ENCODE data around the gene PILRA.
"Not testable (repeated sequence)": the region's sequence is repeated elsewhere in the genome, so short reads cannot be mapped to it uniquely, and the experiment has no call there.

Gene PILRA

DNA sequence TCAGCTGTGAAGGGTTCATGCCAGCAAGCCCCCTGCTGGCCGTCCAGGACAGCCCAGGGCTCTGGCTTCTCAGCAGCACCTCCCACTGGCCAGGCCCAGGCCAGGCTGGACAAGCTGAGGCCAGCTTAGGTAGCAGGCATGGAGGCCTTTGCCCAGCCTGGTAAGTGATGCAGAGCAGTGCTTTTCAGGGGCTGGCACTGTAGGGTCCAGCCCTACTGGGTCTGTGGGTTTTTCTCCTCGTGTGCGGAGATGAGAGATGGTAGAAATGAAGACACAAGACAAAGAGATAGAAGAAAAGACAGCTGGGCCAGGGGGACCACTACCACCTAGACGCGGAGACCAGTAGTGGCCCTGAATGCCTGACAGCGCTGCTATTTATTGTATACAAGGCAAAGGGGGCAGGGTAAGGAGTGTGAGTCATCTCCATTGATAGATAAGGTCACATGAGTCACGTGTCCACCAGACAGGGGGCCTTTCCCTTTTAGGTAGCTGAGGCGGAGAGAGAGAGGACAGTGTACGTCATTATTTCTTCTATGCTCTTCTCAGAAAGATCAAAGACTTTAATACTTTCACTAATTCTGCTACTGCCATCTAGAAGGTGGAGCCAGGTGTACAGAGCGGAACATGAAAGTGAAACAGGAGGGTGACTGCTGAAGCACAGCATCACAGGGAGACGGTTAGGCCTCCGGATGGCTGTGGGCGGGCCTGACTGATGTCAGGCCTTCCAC lies 28.6 kb upstream of the PILRA start:
- H3K9me3 ChIP-seq (ENCODE audit: control insufficient read depth in 1 of 2, low read length in 2 of 2); H3K4me3 ChIP-seq (ENCODE audit: low read depth in 1 of 2, low read length in 2 of 2); H3K9ac ChIP-seq (ENCODE audit: low read depth in 1 of 2, low read length in 2 of 2); H3K27me3 ChIP-seq (ENCODE audit: control insufficient read depth in 1 of 2, insufficient read depth in 2 of 2, low read length in 2 of 2); H3K4me1 ChIP-seq (ENCODE audit: control insufficient read depth in 1 of 2, insufficient read depth in 2 of 2, low read length in 2 of 2): not testable (repeated sequence)
- peaks cover 22 to 44% of the 10 kb centered on the region in 2 donors for H3K36me3 ChIP-seq (ENCODE audit: control insufficient read depth in 1 of 2, insufficient read depth in 2 of 2, low read length in 2 of 2)
- peak overlapping the region; percentile 7 for H3K27ac ChIP-seq (ENCODE audit: low read depth, low read length)

DNA sequence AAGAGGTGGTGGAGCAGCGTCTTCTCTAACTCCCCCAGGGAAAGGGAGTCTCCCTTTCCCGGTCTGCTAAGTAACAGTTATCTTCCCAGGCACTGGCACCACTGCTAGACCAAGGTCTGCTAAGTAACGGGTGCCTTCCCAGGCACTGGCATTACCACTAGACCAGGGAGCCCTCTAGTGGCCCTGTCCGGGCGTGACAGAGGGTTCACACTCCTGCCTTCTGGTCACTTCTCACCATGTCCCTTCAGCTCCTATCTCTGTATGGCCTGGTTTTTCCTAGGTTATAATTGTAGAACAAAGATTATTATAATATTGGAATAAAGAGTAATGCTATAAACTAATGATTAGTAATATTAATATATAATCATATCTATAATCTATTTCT lies 28.0 kb upstream of the PILRA start:
- H3K27me3 ChIP-seq (ENCODE audit: control insufficient read depth in 1 of 2, insufficient read depth in 2 of 2, low read length in 2 of 2); H3K4me1 ChIP-seq (ENCODE audit: control insufficient read depth in 1 of 2, insufficient read depth in 2 of 2, low read length in 2 of 2); H3K9ac ChIP-seq (ENCODE audit: low read depth in 1 of 2, low read length in 2 of 2); H3K4me3 ChIP-seq (ENCODE audit: low read depth in 1 of 2, low read length in 2 of 2); H3K27ac ChIP-seq (ENCODE audit: low read depth, low read length); H3K9me3 ChIP-seq (ENCODE audit: control insufficient read depth in 1 of 2, low read length in 2 of 2): not testable (repeated sequence)
- H3K36me3 ChIP-seq (ENCODE audit: control insufficient read depth in 1 of 2, insufficient read depth in 2 of 2, low read length in 2 of 2), result peaks cover 24 to 48% of the 10 kb centered on the region in 2 donors

DNA sequence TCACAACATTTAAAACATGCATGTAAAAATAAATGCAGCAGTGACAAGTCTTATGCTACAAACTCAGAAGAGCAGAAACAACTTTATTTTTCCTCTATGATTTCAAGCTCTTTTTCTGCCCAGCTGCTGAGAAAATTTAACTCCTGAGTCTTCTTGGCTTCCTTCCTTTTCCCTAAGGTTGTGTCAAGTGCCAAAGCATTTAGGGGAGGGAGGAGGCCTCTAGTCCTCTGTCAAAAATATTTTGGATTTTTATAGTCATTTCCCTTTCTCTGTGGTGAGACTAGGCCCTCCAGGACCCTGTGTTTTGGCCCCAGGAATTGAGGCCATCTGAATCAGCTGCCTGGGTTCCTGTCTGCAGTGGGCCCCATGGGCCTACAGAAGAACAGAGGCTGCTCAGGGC lies 26.4 kb upstream of the PILRA start:
- Histone ChIP-seq H3K9ac (ENCODE audit: low read depth in 1 of 2, low read length in 2 of 2) (no peak overlapping the region), H3K4me3 (ENCODE audit: low read depth in 1 of 2, low read length in 2 of 2) (no peak overlapping the region), H3K27me3 (ENCODE audit: control insufficient read depth in 1 of 2, insufficient read depth in 2 of 2, low read length in 2 of 2) (no peaks in the 10 kb centered on the region), H3K36me3 (ENCODE audit: control insufficient read depth in 1 of 2, insufficient read depth in 2 of 2, low read length in 2 of 2) (peaks cover 29 to 60% of the 10 kb centered on the region in 2 donors), H3K9me3 (ENCODE audit: control insufficient read depth in 1 of 2, low read length in 2 of 2) (no peaks in the 10 kb centered on the region), H3K4me1 (ENCODE audit: control insufficient read depth in 1 of 2, insufficient read depth in 2 of 2, low read length in 2 of 2) (peaks cover 0 to 5% of the 10 kb centered on the region in 2 donors), H3K27ac (ENCODE audit: low read depth, low read length) (no peak overlapping the region)

DNA sequence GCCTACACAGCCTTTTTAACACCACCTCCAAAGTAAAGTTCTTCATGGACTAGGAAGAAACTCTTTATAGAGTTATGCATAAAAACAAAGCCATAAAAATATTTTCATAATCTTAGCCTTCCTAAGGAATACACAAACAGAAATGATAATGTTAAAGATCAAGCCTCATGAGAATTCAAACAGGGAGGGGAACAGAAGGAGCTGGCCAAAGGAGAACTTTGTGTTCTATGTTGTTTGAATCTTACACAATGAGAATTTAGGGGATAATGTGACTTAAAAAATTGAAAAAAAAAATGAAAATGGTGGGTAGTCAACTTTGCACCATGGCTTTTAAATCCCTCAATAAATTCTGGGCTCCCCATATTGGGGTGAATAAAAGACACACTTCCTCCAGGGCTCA lies 24.5 kb upstream of the PILRA start:
- peaks cover 0 to 5% of the 10 kb centered on the region in 2 donors for H3K4me1 ChIP-seq (ENCODE audit: control insufficient read depth in 1 of 2, insufficient read depth in 2 of 2, low read length in 2 of 2)
- H3K27ac ChIP-seq (ENCODE audit: low read depth, low read length), result no peak overlapping the region
- H3K9me3 ChIP-seq (ENCODE audit: control insufficient read depth in 1 of 2, low read length in 2 of 2), result no peaks in the 10 kb centered on the region
- no peak overlapping the region for H3K9ac ChIP-seq (ENCODE audit: low read depth in 1 of 2, low read length in 2 of 2)
- no peaks in the 10 kb centered on the region for H3K27me3 ChIP-seq (ENCODE audit: control insufficient read depth in 1 of 2, insufficient read depth in 2 of 2, low read length in 2 of 2)
- H3K36me3 ChIP-seq (ENCODE audit: control insufficient read depth in 1 of 2, insufficient read depth in 2 of 2, low read length in 2 of 2), result peaks cover 35 to 67% of the 10 kb centered on the region in 2 donors
- no peak overlapping the region for H3K4me3 ChIP-seq (ENCODE audit: low read depth in 1 of 2, low read length in 2 of 2)

GRCh38 chr7:100349757-100350156 lies 23.5 kb upstream of the PILRA start:
- H3K27ac ChIP-seq (ENCODE audit: low read depth, low read length), result no peak overlapping the region
- no peak overlapping the region for H3K4me3 ChIP-seq (ENCODE audit: low read depth in 1 of 2, low read length in 2 of 2)
- peaks cover 35 to 75% of the 10 kb centered on the region in 2 donors for H3K36me3 ChIP-seq (ENCODE audit: control insufficient read depth in 1 of 2, insufficient read depth in 2 of 2, low read length in 2 of 2)
- H3K27me3 ChIP-seq (ENCODE audit: control insufficient read depth in 1 of 2, insufficient read depth in 2 of 2, low read length in 2 of 2), result no peaks in the 10 kb centered on the region
- H3K4me1 ChIP-seq (ENCODE audit: control insufficient read depth in 1 of 2, insufficient read depth in 2 of 2, low read length in 2 of 2), result peaks cover 0 to 2% of the 10 kb centered on the region in 2 donors
- H3K9ac ChIP-seq (ENCODE audit: low read depth in 1 of 2, low read length in 2 of 2), result no peak overlapping the region
- no peaks in the 10 kb centered on the region for H3K9me3 ChIP-seq (ENCODE audit: control insufficient read depth in 1 of 2, low read length in 2 of 2)

DNA sequence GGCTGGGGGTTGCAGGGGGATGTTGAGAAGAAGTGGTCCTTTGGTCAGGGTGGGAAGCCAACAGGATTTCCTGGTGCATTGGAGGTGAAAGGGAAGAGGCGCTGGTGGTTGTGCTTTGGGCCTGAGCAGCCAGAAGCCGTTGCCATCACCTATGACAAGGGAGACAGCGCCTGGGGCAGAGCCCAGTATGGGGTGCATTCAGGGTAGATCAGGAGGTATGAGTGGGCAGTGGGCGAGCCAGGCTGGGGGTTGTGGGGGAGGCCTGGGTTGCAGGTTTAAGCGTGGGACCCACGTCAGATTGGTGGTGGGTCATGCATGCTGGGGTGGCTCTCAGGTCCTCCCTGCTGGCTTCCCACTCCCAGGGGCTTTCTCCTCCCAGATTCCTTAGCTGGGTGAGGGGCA lies 21.6 kb upstream of the PILRA start:
- no peaks in the 10 kb centered on the region for H3K9me3 ChIP-seq (ENCODE audit: control insufficient read depth in 1 of 2, low read length in 2 of 2)
- no peak overlapping the region for H3K27ac ChIP-seq (ENCODE audit: low read depth, low read length)
- no peak overlapping the region for H3K4me3 ChIP-seq (ENCODE audit: low read depth in 1 of 2, low read length in 2 of 2)
- H3K9ac ChIP-seq (ENCODE audit: low read depth in 1 of 2, low read length in 2 of 2), result no peak overlapping the region
- no peaks in the 10 kb centered on the region for H3K27me3 ChIP-seq (ENCODE audit: control insufficient read depth in 1 of 2, insufficient read depth in 2 of 2, low read length in 2 of 2)
- H3K4me1 ChIP-seq (ENCODE audit: control insufficient read depth in 1 of 2, insufficient read depth in 2 of 2, low read length in 2 of 2), result no peaks in the 10 kb centered on the region
- H3K36me3 ChIP-seq (ENCODE audit: control insufficient read depth in 1 of 2, insufficient read depth in 2 of 2, low read length in 2 of 2), result peaks cover 43 to 77% of the 10 kb centered on the region in 2 donors

DNA sequence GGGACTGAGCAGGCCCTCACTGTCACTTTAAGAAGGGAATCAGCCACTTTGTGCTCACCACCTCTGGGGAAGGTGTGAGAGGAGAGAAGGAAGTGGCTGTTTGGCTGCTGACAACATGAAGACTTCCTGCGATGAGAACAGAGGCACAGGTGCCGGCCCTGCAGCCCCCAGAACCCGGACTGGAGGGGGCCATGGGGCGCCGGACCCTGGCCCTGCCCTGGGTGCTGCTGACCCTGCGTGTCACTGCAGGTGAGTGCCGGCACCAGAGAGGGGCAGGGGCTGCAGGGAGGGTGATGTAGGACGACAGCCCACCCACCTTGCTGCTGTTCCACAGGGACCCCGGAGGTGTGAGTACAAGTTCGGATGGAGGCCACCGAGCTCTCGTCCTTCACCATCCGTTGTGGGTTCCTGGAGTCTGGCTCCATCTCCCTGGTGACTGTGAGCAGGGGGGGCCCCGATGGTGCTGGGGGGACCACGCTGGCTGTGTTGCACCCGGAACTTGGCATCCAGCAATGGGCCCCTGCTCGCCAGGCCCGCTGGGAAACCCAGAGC lies 21.0 kb upstream of the PILRA start:
- peaks cover 42 to 77% of the 10 kb centered on the region in 2 donors for H3K36me3 ChIP-seq (ENCODE audit: control insufficient read depth in 1 of 2, insufficient read depth in 2 of 2, low read length in 2 of 2)

DNA sequence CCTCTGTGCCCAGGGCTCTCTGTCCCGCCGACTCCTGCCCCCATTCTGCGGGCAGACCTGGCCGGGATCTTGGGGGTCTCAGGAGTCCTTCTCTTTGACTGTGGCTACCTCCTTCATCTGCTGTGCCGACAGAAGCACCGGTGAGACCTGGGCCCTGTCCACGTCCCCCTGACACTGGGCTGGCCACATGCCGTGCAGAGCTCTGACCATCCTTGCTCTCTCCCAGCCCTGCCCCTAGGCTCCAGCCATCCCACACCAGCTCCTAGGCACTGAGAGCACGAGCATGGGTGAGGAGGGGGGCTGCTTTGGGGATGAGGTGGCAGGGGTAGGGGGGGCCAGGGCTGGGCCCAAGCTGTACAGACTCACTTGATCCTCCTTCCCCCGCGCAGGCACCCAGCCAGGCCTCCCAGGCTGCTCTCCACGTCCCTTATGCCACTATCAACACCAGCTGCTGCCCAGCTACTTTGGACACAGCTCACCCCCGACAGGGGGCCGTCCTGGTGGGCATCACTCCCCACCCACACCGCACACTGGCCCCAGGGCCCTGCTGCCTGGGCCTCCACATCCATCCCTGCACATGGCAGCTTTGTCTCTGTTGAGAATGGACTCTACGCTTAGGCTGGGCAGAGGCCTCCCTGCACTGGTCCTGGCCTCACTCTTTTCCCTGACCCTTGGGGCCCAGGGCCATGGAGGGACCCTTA lies 20.2 kb upstream of the PILRA start:
- no peaks in the 10 kb centered on the region for H3K27me3 ChIP-seq (ENCODE audit: control insufficient read depth in 1 of 2, insufficient read depth in 2 of 2, low read length in 2 of 2)
- H3K9me3 ChIP-seq (ENCODE audit: control insufficient read depth in 1 of 2, low read length in 2 of 2), result no peaks in the 10 kb centered on the region
- H3K9ac ChIP-seq (ENCODE audit: low read depth in 1 of 2, low read length in 2 of 2), result no peak overlapping the region
- no peaks in the 10 kb centered on the region for H3K4me1 ChIP-seq (ENCODE audit: control insufficient read depth in 1 of 2, insufficient read depth in 2 of 2, low read length in 2 of 2)
- no peak overlapping the region for H3K27ac ChIP-seq (ENCODE audit: low read depth, low read length)
- H3K36me3 ChIP-seq (ENCODE audit: control insufficient read depth in 1 of 2, insufficient read depth in 2 of 2, low read length in 2 of 2), result peaks cover 35 to 74% of the 10 kb centered on the region in 2 donors
- no peak overlapping the region for H3K4me3 ChIP-seq (ENCODE audit: low read depth in 1 of 2, low read length in 2 of 2)

More for the DNA sequence above, 21.0 kb upstream of the PILRA start:
- not testable (repeated sequence) for H3K9ac ChIP-seq (ENCODE audit: low read depth in 1 of 2, low read length in 2 of 2); H3K4me1 ChIP-seq (ENCODE audit: control insufficient read depth in 1 of 2, insufficient read depth in 2 of 2, low read length in 2 of 2); H3K9me3 ChIP-seq (ENCODE audit: control insufficient read depth in 1 of 2, low read length in 2 of 2); H3K4me3 ChIP-seq (ENCODE audit: low read depth in 1 of 2, low read length in 2 of 2); H3K27ac ChIP-seq (ENCODE audit: low read depth, low read length); H3K27me3 ChIP-seq (ENCODE audit: control insufficient read depth in 1 of 2, insufficient read depth in 2 of 2, low read length in 2 of 2)

GRCh38 chr7:100353685-100354330 lies 19.5 kb upstream of the PILRA start:
- Histone ChIP-seq H3K27ac (ENCODE audit: low read depth, low read length) (no peak overlapping the region), H3K4me1 (ENCODE audit: control insufficient read depth in 1 of 2, insufficient read depth in 2 of 2, low read length in 2 of 2) (no peaks in the 10 kb centered on the region), H3K4me3 (ENCODE audit: low read depth in 1 of 2, low read length in 2 of 2) (no peak overlapping the region), H3K9me3 (ENCODE audit: control insufficient read depth in 1 of 2, low read length in 2 of 2) (no peaks in the 10 kb centered on the region), H3K36me3 (ENCODE audit: control insufficient read depth in 1 of 2, insufficient read depth in 2 of 2, low read length in 2 of 2) (peaks cover 35 to 78% of the 10 kb centered on the region in 2 donors), H3K9ac (ENCODE audit: low read depth in 1 of 2, low read length in 2 of 2) (no peak overlapping the region), H3K27me3 (ENCODE audit: control insufficient read depth in 1 of 2, insufficient read depth in 2 of 2, low read length in 2 of 2) (no peaks in the 10 kb centered on the region)

All from duodenal mucosa (tissue), 2 donors.